Activated CD8-positive, alpha-beta T cell treated with anti-CD3 and anti-CD28 coated beads, Interleukin-2, amount 10 ng/mL, durations not matched to agents 7 days and 5 days (primary cell): Measurements from ENCODE around the gene SPEN. TPM values are rescaled to one million over a fixed set of nuclear protein-coding genes. Genes with fewer than 3 reads are reported as not detected.
A peak's percentile ranks its signal among the peaks of the same experiment; 100 is the strongest.
"Not testable (repeated sequence)": the region's sequence is repeated elsewhere in the genome, so short reads cannot be mapped to it uniquely, and the experiment has no call there.

Source experiments
- ATAC-seq: fragments of 150-1000 bp; cut with Tn5 transposase; one replicate; pipeline ENCODE4 v1.10.0; 2021; ENCODE audit warnings: moderate library complexity
- CTCF ChIA-PET: fragments of 350-600 bp; sonication (Branson Sonifier 250); formaldehyde crosslinking; loops from one replicate; lab custom pipeline; 2021; ENCODE audit warnings: antibody characterized with exemption; lab: Charles Lee
- POLR2A ChIA-PET: fragments of 350-600 bp; sonication (Branson Sonifier 250); formaldehyde crosslinking; loops from one replicate; lab custom pipeline; 2021; ENCODE audit warnings: antibody characterized with exemption; lab: Charles Lee
- DNase-seq: peaks from one replicate; pipeline ENCODE4 v3.0.0-alpha.2; 2020
- H3K27ac Mint-ChIP-seq: one replicate; pipeline ENCODE4 v1.8.0; 2021; ENCODE audit warnings: mild to moderate bottlenecking, mixed read lengths
- H3K27me3 Mint-ChIP-seq: one replicate; pipeline ENCODE4 v1.8.0; 2021; ENCODE audit warnings: low read depth, mixed read lengths
- H3K36me3 Mint-ChIP-seq: one replicate; pipeline ENCODE4 v1.8.0; 2021; ENCODE audit warnings: low read depth, mixed read lengths
- H3K4me1 Mint-ChIP-seq: one replicate; pipeline ENCODE4 v1.8.0; 2021; ENCODE audit warnings: low read depth, mixed read lengths
- H3K4me3 Mint-ChIP-seq: one replicate; pipeline ENCODE4 v1.8.0; 2021; ENCODE audit warnings: mild to moderate bottlenecking, mixed read lengths
- H3K9me3 Mint-ChIP-seq: one replicate; pipeline ENCODE4 v1.8.0; 2022; ENCODE audit warnings: mixed read lengths; ENCODE audit not compliant: insufficient read depth
- total RNA-seq, 2 experiments: library from RNA; stranded (reverse); gene quantifications; one replicate each; pipeline ENCODE4 v1.2.3, GENCODE V29; 2021

The SPEN gene
- total RNA-seq, 2 experiments from 2014 or later, result 65.0 to 66.3 TPM

- H3K4me3 Mint-ChIP-seq, result no peak overlapping the region
- H3K27me3 Mint-ChIP-seq, result no peaks in the 10 kb centered on the region
- H3K27ac Mint-ChIP-seq, result no peak overlapping the region
- no peak for ATAC-seq
- H3K9me3 Mint-ChIP-seq, result no peaks in the 10 kb centered on the region
- no peak for DNase-seq
- H3K36me3 Mint-ChIP-seq, result peaks cover 34% of the 10 kb centered on the region
- ChIA-PET POLR2A (no interaction called here), CTCF (no interaction called here)
- H3K4me1 Mint-ChIP-seq, result peaks cover 46% of the 10 kb centered on the region
Observed at GRCh38 chr1:15884477-15884876, 37.0 kb downstream of the SPEN start.

- Mint-ChIP-seq H3K27me3 (no peaks in the 10 kb centered on the region), H3K4me1 (peaks cover 43% of the 10 kb centered on the region), H3K4me3 (no peak overlapping the region), H3K9me3 (no peaks in the 10 kb centered on the region), H3K27ac (no peak overlapping the region), H3K36me3 (peaks cover 38% of the 10 kb centered on the region)
- ChIA-PET POLR2A (no interaction called here), CTCF (no interaction called here)
- ATAC-seq (no peak), DNase-seq (no peak)
Observed at GRCh38 chr1:15885269-15885668, 37.8 kb downstream of the SPEN start.

GRCh38 chr1:15885701-15886610, 38.4 kb downstream of the SPEN start:
- no peak overlapping the region for H3K27ac Mint-ChIP-seq
- CTCF ChIA-PET, result interaction anchor here (1.3 to 1.4 kb wide), 2 partner anchors 9 to 94 kb away, joined by 3 read pairs; no protein-coding TSS in a partner anchor
- no peaks in the 10 kb centered on the region for H3K9me3 Mint-ChIP-seq
- peaks cover 43% of the 10 kb centered on the region for H3K4me1 Mint-ChIP-seq
- peak; percentile 39 for DNase-seq
- ATAC-seq, result peak; percentile 63
- no peaks in the 10 kb centered on the region for H3K27me3 Mint-ChIP-seq
- H3K4me3 Mint-ChIP-seq, result no peak overlapping the region
- peaks cover 40% of the 10 kb centered on the region for H3K36me3 Mint-ChIP-seq
- POLR2A ChIA-PET, result no interaction called here

- Mint-ChIP-seq H3K9me3 (no peaks in the 10 kb centered on the region), H3K27me3 (no peaks in the 10 kb centered on the region), H3K27ac (no peak overlapping the region), H3K4me1 (peaks cover 38% of the 10 kb centered on the region), H3K36me3 (peaks cover 38% of the 10 kb centered on the region), H3K4me3 (no peak overlapping the region)
- peak; percentile 22 for ATAC-seq
- no peak for DNase-seq
- CTCF ChIA-PET, result interaction anchor here (1.3 to 1.4 kb wide), 2 partner anchors 10 to 95 kb away, joined by 3 read pairs; no protein-coding TSS in a partner anchor
- POLR2A ChIA-PET, result no interaction called here
Observed at GRCh38 chr1:15886611-15887167, 39.2 kb downstream of the SPEN start.

- Mint-ChIP-seq H3K4me1 (peaks cover 22% of the 10 kb centered on the region), H3K36me3 (peaks cover 33% of the 10 kb centered on the region), H3K27ac (peak overlapping the region; percentile 30)
- CTCF ChIA-PET, result interaction anchor here (1.1 kb wide), 1 partner anchor 101 kb away, joined by 4 read pairs; no protein-coding TSS in a partner anchor
- H3K4me3 Mint-ChIP-seq, ATAC-seq, DNase-seq, POLR2A ChIA-PET, H3K27me3 Mint-ChIP-seq, H3K9me3 Mint-ChIP-seq: not testable (repeated sequence)
Observed at GRCh38 chr1:15892857-15893599, 45.5 kb downstream of the SPEN start.

- ChIA-PET POLR2A (no interaction called here), CTCF (no interaction called here)
- DNase-seq (no peak), ATAC-seq (no peak)
- no peaks in the 10 kb centered on the region for H3K9me3 Mint-ChIP-seq
- peaks cover 32% of the 10 kb centered on the region for H3K36me3 Mint-ChIP-seq
- H3K27ac Mint-ChIP-seq, result peak overlapping the region; percentile 9
- no peak overlapping the region for H3K4me3 Mint-ChIP-seq
- H3K27me3 Mint-ChIP-seq, result no peaks in the 10 kb centered on the region
- peaks cover 24% of the 10 kb centered on the region for H3K4me1 Mint-ChIP-seq
Observed at GRCh38 chr1:15895233-15895632, 47.7 kb downstream of the SPEN start.

GRCh38 chr1:15896841-15897610, 49.5 kb downstream of the SPEN start:
- CTCF ChIA-PET, POLR2A ChIA-PET, H3K27ac Mint-ChIP-seq: not testable (repeated sequence)

GRCh38 chr1:15899266-15899665, 51.8 kb downstream of the SPEN start:
- no peak for ATAC-seq
- Mint-ChIP-seq H3K4me3 (no peak overlapping the region), H3K36me3 (peaks cover 17% of the 10 kb centered on the region), H3K9me3 (no peaks in the 10 kb centered on the region), H3K27me3 (no peaks in the 10 kb centered on the region), H3K27ac (no peak overlapping the region), H3K4me1 (peaks cover 26% of the 10 kb centered on the region)
- POLR2A ChIA-PET, result no interaction called here
- CTCF ChIA-PET, result no interaction called here
- DNase-seq, result no peak

More at GRCh38 chr1:15896841-15897610, 49.5 kb downstream of the SPEN start:
- not testable (repeated sequence) for ATAC-seq, DNase-seq, H3K4me3 Mint-ChIP-seq, H3K9me3 Mint-ChIP-seq, H3K27me3 Mint-ChIP-seq
- H3K36me3 Mint-ChIP-seq, result peaks cover 25% of the 10 kb centered on the region
- H3K4me1 Mint-ChIP-seq, result peaks cover 35% of the 10 kb centered on the region

GRCh38 chr1:15900662-15901279, 53.3 kb downstream of the SPEN start:
- ATAC-seq (no peak), DNase-seq (no peak)
- ChIA-PET CTCF (interaction anchor here (0.8 kb wide), 1 partner anchor 86 kb away, joined by 3 read pairs; no protein-coding TSS in a partner anchor), POLR2A (no interaction called here)
- Mint-ChIP-seq H3K9me3 (no peaks in the 10 kb centered on the region), H3K36me3 (peaks cover 13% of the 10 kb centered on the region), H3K27ac (no peak overlapping the region), H3K27me3 (no peaks in the 10 kb centered on the region), H3K4me3 (no peak overlapping the region), H3K4me1 (peaks cover 23% of the 10 kb centered on the region)

- peaks cover 11% of the 10 kb centered on the region for H3K36me3 Mint-ChIP-seq
- POLR2A ChIA-PET, result no interaction called here
- H3K4me3 Mint-ChIP-seq, result no peak overlapping the region
- ATAC-seq (no peak), DNase-seq (no peak)
- CTCF ChIA-PET, result no interaction called here
- no peak overlapping the region for H3K27ac Mint-ChIP-seq
- peaks cover 23% of the 10 kb centered on the region for H3K4me1 Mint-ChIP-seq
- H3K27me3 Mint-ChIP-seq, result no peaks in the 10 kb centered on the region
- H3K9me3 Mint-ChIP-seq, result no peaks in the 10 kb centered on the region
Observed at GRCh38 chr1:15902882-15903281, 55.4 kb downstream of the SPEN start.

GRCh38 chr1:15908597-15908996, 61.1 kb downstream of the SPEN start:
- ATAC-seq (no peak), DNase-seq (no peak)
- ChIA-PET POLR2A (no interaction called here), CTCF (no interaction called here)
- Mint-ChIP-seq H3K9me3 (no peaks in the 10 kb centered on the region), H3K4me3 (no peak overlapping the region), H3K27ac (no peak overlapping the region), H3K27me3 (no peaks in the 10 kb centered on the region), H3K36me3 (peaks cover 34% of the 10 kb centered on the region), H3K4me1 (peaks cover 2% of the 10 kb centered on the region)
